GM12878 (cell line): Measurements from ENCODE around the gene KCTD14. TPM values are rescaled to one million over a fixed set of nuclear protein-coding genes. Genes with fewer than 3 reads are reported as not detected.

ENCODE experiments used
- ATAC-seq: fragments of 200-7000 bp; cut with Tn5 transposase; 3 replicates; pipeline ENCODE4 v1.9.1; 2020; ENCODE audit warnings: mild to moderate bottlenecking, moderate library complexity
- BruUV-seq: library from RNA; stranded (reverse); fragments of 400-500 nt; replicated peaks from 2 replicates; lab custom pipeline; 2021; lab: Mats Ljungman, UMichigan
- CTCF ChIA-PET: fragments of 300-600 bp; sonication (Branson Sonifier 250); formaldehyde crosslinking; extraction: SDS; loops from one replicate; lab custom pipeline; 2021; ENCODE audit warnings: inconsistent platforms; lab: Yijun Ruan, JAX
- POLR2A ChIA-PET: fragments of 350-600 bp; formaldehyde crosslinking; extraction: SDS; loops from one replicate; lab custom pipeline; 2021; ENCODE audit warnings: inconsistent platforms; lab: Charles Lee
- RAD21 ChIA-PET: fragments of 300-600 bp; sonication (Branson Sonifier 250); formaldehyde crosslinking; loops from one replicate; lab custom pipeline; 2023; ENCODE audit warnings: antibody characterized with exemption; ENCODE audit not compliant: unreplicated experiment; lab: Charles Lee
- SMC1A ChIA-PET: fragments of 300-600 bp; sonication (Branson Sonifier 250); formaldehyde crosslinking; loops from one replicate; lab custom pipeline; 2023; ENCODE audit not compliant: unreplicated experiment, uncharacterized antibody; lab: Charles Lee
- DNase-seq: peaks from one replicate; pipeline ENCODE4 v3.0.0-alpha.2; 2011; ENCODE audit warnings: low read depth, low spot score
- FAIRE-seq: peaks from 3 replicates; lab custom pipeline; 2011; peaks lifted over from hg19 to GRCh38; lab: Jason Lieb, UNC
- H2AFZ ChIP-seq: 2 replicates; pipeline ENCODE4 v1.6.0; 2011; ENCODE audit warnings: low read depth, low read length, control low read depth; ENCODE audit not compliant: control insufficient read depth
- H3K27ac ChIP-seq: 2 replicates; pipeline ENCODE4 v1.5.1; 2011; ENCODE audit warnings: control low read depth; ENCODE audit not compliant: control insufficient read depth, insufficient read depth
- H3K27me3 ChIP-seq, 2 experiments: replicated peaks in 1 of 2; 2 replicates each; pipeline versions ENCODE4 v1.6.0 to v1.6.1; 2011; ENCODE audit warnings: low read length in 1 of 2; ENCODE audit not compliant: control insufficient read depth in 2 of 2, insufficient read depth in 2 of 2
- H3K36me3 ChIP-seq, 2 experiments: 2 replicates each; pipeline ENCODE4 v1.5.1; 2011; ENCODE audit warnings: low read length in 1 of 2; ENCODE audit not compliant: control insufficient read depth in 2 of 2, insufficient read depth in 2 of 2
- H3K4me1 ChIP-seq: 2 replicates; pipeline ENCODE4 v1.6.1; 2011; ENCODE audit warnings: mild to moderate bottlenecking, low read length, moderate library complexity, mixed read lengths; ENCODE audit not compliant: control insufficient read depth, insufficient read depth
- H3K4me2 ChIP-seq: 2 replicates; pipeline ENCODE4 v1.6.0; 2011; ENCODE audit warnings: control low read depth; ENCODE audit not compliant: control insufficient read depth, insufficient read depth
- H3K4me3 ChIP-seq: fragments of 200-600 bp; sonication (generic); 2 replicates; pipeline ENCODE4 v1.5.1; 2016
- H3K79me2 ChIP-seq: 2 replicates; pipeline ENCODE4 v1.6.0; 2011; ENCODE audit warnings: low read length; ENCODE audit not compliant: control insufficient read depth, insufficient read depth
- H3K9ac ChIP-seq: 2 replicates; pipeline ENCODE4 v1.8.0; 2011; ENCODE audit warnings: low read length, control low read depth, mixed read lengths; ENCODE audit not compliant: control insufficient read depth, insufficient read depth
- H3K9me3 ChIP-seq: replicated peaks from 3 replicates; pipeline ENCODE4 v1.5.1; 2011; ENCODE audit warnings: mild to moderate bottlenecking, low read length; ENCODE audit not compliant: control insufficient read depth, insufficient read depth
- H4K20me1 ChIP-seq: 2 replicates; pipeline ENCODE4 v1.6.0; 2011; ENCODE audit not compliant: control insufficient read depth, insufficient read depth
- BCL11A ChIP-seq: IDR thresholded peaks from 2 replicates; pipeline ENCODE4 v1.6.1; 2011; ENCODE audit warnings: low read depth, low read length
- CBX3 ChIP-seq: fragments of 200-600 bp; sonication (generic); IDR thresholded peaks from 2 replicates; pipeline ENCODE4 v1.6.1; 2016; ENCODE audit warnings: low read depth, borderline replicate concordance
- EP300 ChIP-seq, 2 experiments: fragments of 150-350 bp in 1 of 2; IDR thresholded peaks; 2 replicates each; pipeline ENCODE4 v1.6.1; 2011 to 2012; ENCODE audit warnings: low read depth in 2 of 2, low read length in 2 of 2, borderline replicate concordance in 1 of 2, improper control_type of control experiment in 1 of 2, inconsistent platforms in 1 of 2; ENCODE audit not compliant: control insufficient read depth in 1 of 2
- ESRRA ChIP-seq: IDR thresholded peaks from 2 replicates; pipeline ENCODE4 v1.6.1; 2012; ENCODE audit warnings: mild to moderate bottlenecking, low read length, improper control_type of control experiment
- FOS ChIP-seq: IDR thresholded peaks from 3 replicates; pipeline ENCODE4 v1.6.1; 2011; ENCODE audit warnings: borderline replicate concordance; ENCODE audit not compliant: insufficient read length; ENCODE audit errors: extremely low read depth
- IRF3 ChIP-seq: fragments of 450-650 bp; IDR thresholded peaks from 2 replicates; pipeline ENCODE4 v1.6.1; 2014; ENCODE audit warnings: mild to moderate bottlenecking
- KLF5 ChIP-seq: fragments of 450-650 bp; IDR thresholded peaks from 2 replicates; pipeline ENCODE4 v1.6.1; 2014; ENCODE audit warnings: mild to moderate bottlenecking; ENCODE audit not compliant: partially characterized antibody
- NR2F1 ChIP-seq: fragments of 450-650 bp; conservative IDR thresholded peaks from 2 replicates; pipeline ENCODE4 v1.6.1; 2017; ENCODE audit warnings: mild to moderate bottlenecking
- PBX3 ChIP-seq: IDR thresholded peaks from 2 replicates; pipeline ENCODE4 v1.6.1; 2011; ENCODE audit warnings: mild to moderate bottlenecking, low read depth, low read length, moderate library complexity; ENCODE audit not compliant: insufficient replicate concordance
- RELA ChIP-seq: fragments of 450-650 bp; IDR thresholded peaks from 2 replicates; pipeline ENCODE4 v1.8.0; 2014; ENCODE audit warnings: borderline replicate concordance; ENCODE audit not compliant: partially characterized antibody
- SUPT20H ChIP-seq: IDR thresholded peaks from 2 replicates; pipeline ENCODE4 v1.6.1; 2011; ENCODE audit warnings: low read depth, mild to moderate bottlenecking, low read length, moderate library complexity, borderline replicate concordance; ENCODE audit not compliant: control insufficient read depth
- USF1 ChIP-seq: IDR thresholded peaks from 2 replicates; pipeline ENCODE4 v1.6.1; 2011; ENCODE audit warnings: borderline replicate concordance, low read depth, mild to moderate bottlenecking, moderate library complexity, mixed read lengths, low read length; ENCODE audit not compliant: insufficient read depth; ENCODE audit errors: extremely low read length
- YY1 ChIP-seq: IDR thresholded peaks from 2 replicates; pipeline ENCODE4 v1.6.1; 2011; ENCODE audit warnings: low read depth, mild to moderate bottlenecking, low read length
- ZNF24 ChIP-seq: fragments of 450-650 bp; IDR thresholded peaks from 2 replicates; pipeline ENCODE4 v1.6.1; 2017; ENCODE audit warnings: antibody characterized with exemption, mild to moderate bottlenecking
- ZNF687 ChIP-seq: fragments of 450-650 bp; IDR thresholded peaks from 2 replicates; pipeline ENCODE4 v1.6.1; 2017; ENCODE audit warnings: mild to moderate bottlenecking, moderate library complexity
- WGBS: methylation state at CpG from one replicate; pipeline ENCODE4 v1.1.6; 2016; ENCODE audit warnings: low lambda C conversion rate; ENCODE audit not compliant: insufficient replicate concordance, insufficient coverage; ENCODE audit errors: missing lambda C conversion rate; 5-methylcytosine and 5-hydroxymethylcytosine counted together
- in situ Hi-C: fragments of 300-500 bp; cut with MboI; formaldehyde crosslinking; loops from 9 replicates; pipeline ENCODE4 v1.14.3; 2018; ENCODE audit warnings: mixed read lengths
- intact Hi-C: fragments of 100-400 bp; cut with micrococcal nuclease; formaldehyde crosslinking; loops from one replicate; pipeline ENCODE4 v1.14.2; 2022; ENCODE audit not compliant: unreplicated experiment
- polyA plus RNA-seq, 11 experiments: library from polyadenylated mRNA; depleted of rRNA in 4 of 11; unstranded in 6 of 11; stranded (reverse) in 5 of 11; fragments of >200 nt; fragmentation: Nextera tagmentation in 4 of 11; fragmentation: Illumina TruSeq in 1 of 11; extraction: Ambion mirVana in 4 of 11; extraction: Trizol in 1 of 11; gene quantifications; 1 replicate in 1 of 11; 2 replicates in 10 of 11; pipeline versions ENCODE4 v1.2.1 to v1.2.3, GENCODE V29; 2011 to 2016; ENCODE audit warnings: inconsistent platforms in 2 of 11, missing spikeins in 2 of 11, low read depth in 1 of 11
- total RNA-seq, 4 experiments: library from RNA; depleted of rRNA in 3 of 4; stranded (reverse); fragments of >200 nt in 3 of 4; fragmentation: Illumina TruSeq in 1 of 4; extraction: Trizol in 1 of 4; gene quantifications; 2 replicates each; pipeline versions ENCODE4 v1.2.1 to v1.2.3, GENCODE V29; 2013 to 2021

Gene KCTD14
- total and polyA plus RNA-seq, 10 of the 15 experiments (the other 5 are each of a cell fraction or from before 2014, with no cell fraction given) = 0.11 to 0.63 (median 0.48) TPM

- TF ChIP-seq ZNF687 (no peak), IRF3 (no peak), NR2F1 (no peak)
These were observed 13.2 kb upstream of the KCTD14 start (continued) for GRCh38 chr11:78036313-78036712.

- CTCF ChIA-PET = no interaction called here
- no peaks in the 10 kb centered on the region for H3K36me3 ChIP-seq
- no TSS peak for BruUV-seq
- no peak overlapping the region for H3K4me2 ChIP-seq
- H3K27me3 ChIP-seq = no peaks in the 10 kb centered on the region
- H3K79me2 ChIP-seq = no peaks in the 10 kb centered on the region
- 62% methylated on average over 10 of the region's 10 CpGs for WGBS
- H2AFZ ChIP-seq = peak overlapping the region; percentile 15; the same call in 1 of the 2 replicates
- RAD21 ChIA-PET = no interaction called here
- SMC1A ChIA-PET = interaction anchor here (5.2 kb wide), 1 partner anchor 11 kb away, joined by 19 read pairs; no protein-coding TSS in a partner anchor
- H3K4me1 ChIP-seq = peaks cover 6% of the 10 kb centered on the region
- no peaks in the 10 kb centered on the region for H3K9me3 ChIP-seq
- no peak for ATAC-seq
- POLR2A ChIA-PET = interaction anchor here (0.7 kb wide), 1 partner anchor 276 kb away, joined by 4 read pairs; no protein-coding TSS in a partner anchor
- DNase-seq = no peak
- TF ChIP-seq USF1 (no peak), FOS (no peak), RELA (no peak), CBX3 (no peak), EP300 (IDR thresholded peaks at IDR 0.05; ENCODE audit: borderline replicate concordance in 1 of 2, control insufficient read depth in 1 of 2, low read depth in 2 of 2, low read length in 2 of 2) (no peak), ESRRA (no peak), ZNF24 (no peak), KLF5 (no peak), SUPT20H (no peak), BCL11A (no peak), PBX3 (no peak), YY1 (no peak)
- TF ChIP-seq, all 136 proteins: peak for 0
- H4K20me1 ChIP-seq = no peaks in the 10 kb centered on the region
- H3K9ac ChIP-seq = no peak overlapping the region
- in situ Hi-C loops = no loop called here
- no peak overlapping the region for H3K4me3 ChIP-seq
- no peak overlapping the region for H3K27ac ChIP-seq
- FAIRE-seq = no peak
- intact Hi-C loops = no loop called here
These were observed 11.5 kb upstream of the KCTD14 start for GRCh38 chr11:78034623-78035022.
